ENCODE measurements around the gene C1QTNF9. TPM values are rescaled to one million over a fixed set of nuclear protein-coding genes. Genes with fewer than 3 reads are reported as not detected.
"Not testable (repeated sequence)": the region's sequence is repeated elsewhere in the genome, so short reads cannot be mapped to it uniquely, and the experiment has no call there.

Gene C1QTNF9
- total RNA-seq, 1 donor from 2014 or later: not detected

GRCh38 chr13:24307211-24308067, 1.9 kb upstream of the C1QTNF9 start:
- intact Hi-C loops (cut with micrococcal nuclease): no loop called here
- Mint-ChIP-seq H3K36me3 (ENCODE audit: low read depth) (peaks cover 15% of the 10 kb centered on the region), H3K4me3 (no peak overlapping the region), H3K27me3 (peaks cover 3% of the 10 kb centered on the region), H3K27ac (no peak overlapping the region), H3K9me3 (no peaks in the 10 kb centered on the region), H3K4me1 (no peaks in the 10 kb centered on the region)
- TF ChIP-seq CTCF (IDR thresholded peaks at IDR 0.05): no peak
- DNase-seq (no peak), ATAC-seq (ENCODE audit: low read depth) (no peak)
- POLR2A ChIA-PET: no interaction called here
- CTCF ChIA-PET: no interaction called here

- no peak for DNase-seq
- POLR2A ChIA-PET: no interaction called here
- Mint-ChIP-seq H3K27ac (no peak overlapping the region), H3K36me3 (ENCODE audit: low read depth) (peaks cover 10% of the 10 kb centered on the region), H3K27me3 (peaks cover 4% of the 10 kb centered on the region), H3K4me3 (no peak overlapping the region), H3K9me3 (no peaks in the 10 kb centered on the region), H3K4me1 (no peaks in the 10 kb centered on the region)
- CTCF ChIA-PET: no interaction called here
- no peak for ATAC-seq (ENCODE audit: low read depth)
- no peak for TF ChIP-seq CTCF (IDR thresholded peaks at IDR 0.05)
- intact Hi-C loops (cut with micrococcal nuclease): no loop called here
Observed at GRCh38 chr13:24308068-24308445, 1.3 kb upstream of the C1QTNF9 start.

- Mint-ChIP-seq H3K36me3 (ENCODE audit: low read depth) (peaks cover 5% of the 10 kb centered on the region), H3K27ac (no peak overlapping the region), H3K9me3 (no peaks in the 10 kb centered on the region), H3K4me3 (no peak overlapping the region), H3K4me1 (no peaks in the 10 kb centered on the region), H3K27me3 (peaks cover 4% of the 10 kb centered on the region)
- ChIA-PET CTCF (no interaction called here), POLR2A (no interaction called here)
- TF ChIP-seq CTCF (IDR thresholded peaks at IDR 0.05): no peak
- no peak for ATAC-seq (ENCODE audit: low read depth)
- intact Hi-C loops (cut with micrococcal nuclease): no loop called here
- DNase-seq: no peak
Observed at GRCh38 chr13:24308488-24309020, 826 bp upstream of the C1QTNF9 start.

GRCh38 chr13:24313439-24313838, 4.1 kb downstream of the C1QTNF9 start:
- H3K4me3 Mint-ChIP-seq: no peak overlapping the region
- CTCF ChIA-PET: no interaction called here
- H3K4me1 Mint-ChIP-seq: no peaks in the 10 kb centered on the region
- DNase-seq: no peak
- peaks cover 8% of the 10 kb centered on the region for H3K27me3 Mint-ChIP-seq
- no peak for ATAC-seq (ENCODE audit: low read depth)
- TF ChIP-seq CTCF (IDR thresholded peaks at IDR 0.05): no peak
- H3K9me3 Mint-ChIP-seq: no peaks in the 10 kb centered on the region
- intact Hi-C loops (cut with micrococcal nuclease): no loop called here
- no peaks in the 10 kb centered on the region for H3K36me3 Mint-ChIP-seq (ENCODE audit: low read depth)
- POLR2A ChIA-PET: no interaction called here
- H3K27ac Mint-ChIP-seq: no peak overlapping the region

GRCh38 chr13:24317835-24318234, 8.5 kb downstream of the C1QTNF9 start:
- intact Hi-C loops (cut with micrococcal nuclease); CTCF ChIA-PET: not testable (repeated sequence)

GRCh38 chr13:24318878-24319277, 9.5 kb downstream of the C1QTNF9 start:
- H3K36me3 Mint-ChIP-seq (ENCODE audit: low read depth); CTCF ChIA-PET; ATAC-seq (ENCODE audit: low read depth); H3K9me3 Mint-ChIP-seq; DNase-seq; H3K4me1 Mint-ChIP-seq; H3K4me3 Mint-ChIP-seq; intact Hi-C loops (cut with micrococcal nuclease); H3K27ac Mint-ChIP-seq; POLR2A ChIA-PET; H3K27me3 Mint-ChIP-seq: not testable (repeated sequence)

More at GRCh38 chr13:24317835-24318234, 8.5 kb downstream of the C1QTNF9 start:
- POLR2A ChIA-PET; H3K36me3 Mint-ChIP-seq (ENCODE audit: low read depth); H3K27ac Mint-ChIP-seq; H3K4me3 Mint-ChIP-seq; H3K4me1 Mint-ChIP-seq; DNase-seq; ATAC-seq (ENCODE audit: low read depth); H3K9me3 Mint-ChIP-seq: not testable (repeated sequence)
- peaks cover 10% of the 10 kb centered on the region for H3K27me3 Mint-ChIP-seq

- CTCF ChIA-PET; POLR2A ChIA-PET; H3K9me3 Mint-ChIP-seq; H3K36me3 Mint-ChIP-seq (ENCODE audit: low read depth); H3K4me1 Mint-ChIP-seq; H3K27ac Mint-ChIP-seq; H3K4me3 Mint-ChIP-seq; intact Hi-C loops (cut with micrococcal nuclease); DNase-seq; ATAC-seq (ENCODE audit: low read depth): not testable (repeated sequence)
- peaks cover 10% of the 10 kb centered on the region for H3K27me3 Mint-ChIP-seq
Observed at GRCh38 chr13:24319641-24320040, 10.3 kb downstream of the C1QTNF9 start.

GRCh38 chr13:24321416-24321815, 12.0 kb downstream of the C1QTNF9 start:
- intact Hi-C loops (cut with micrococcal nuclease); H3K36me3 Mint-ChIP-seq (ENCODE audit: low read depth); H3K4me1 Mint-ChIP-seq; ATAC-seq (ENCODE audit: low read depth); CTCF ChIA-PET; H3K27ac Mint-ChIP-seq; H3K4me3 Mint-ChIP-seq; POLR2A ChIA-PET; H3K9me3 Mint-ChIP-seq; DNase-seq: not testable (repeated sequence)
- H3K27me3 Mint-ChIP-seq: peaks cover 12% of the 10 kb centered on the region

GRCh38 chr13:24322470-24322869, 13.1 kb downstream of the C1QTNF9 start:
- DNase-seq; POLR2A ChIA-PET; H3K36me3 Mint-ChIP-seq (ENCODE audit: low read depth); H3K4me3 Mint-ChIP-seq; ATAC-seq (ENCODE audit: low read depth); intact Hi-C loops (cut with micrococcal nuclease); H3K4me1 Mint-ChIP-seq; H3K27ac Mint-ChIP-seq; H3K9me3 Mint-ChIP-seq; CTCF ChIA-PET: not testable (repeated sequence)
- H3K27me3 Mint-ChIP-seq: peaks cover 18% of the 10 kb centered on the region
